Skin of body (tissue), 2 donors: ENCODE measurements around the gene MYH7. TPM values are rescaled to one million over a fixed set of nuclear protein-coding genes. Genes with fewer than 3 reads are reported as not detected.
"Not testable (repeated sequence)": the region's sequence is repeated elsewhere in the genome, so short reads cannot be mapped to it uniquely, and the experiment has no call there.

Experiments
- DNase-seq: peaks from one replicate; lab custom pipeline; 2025; lab: John Stamatoyannopoulos, UW
- total RNA-seq: library from RNA; depleted of rRNA; stranded (reverse); fragments of >200 nt; gene quantifications from one replicate; pipeline ENCODE4 v1.2.3, GENCODE V29; 2014

Gene MYH7
- total RNA-seq, 1 donor from 2014 or later, result 84.4 TPM

GRCh38 chr14:23431486-23431885 is 4.0 kb downstream of the MYH7 start:
- no peak for DNase-seq

GRCh38 chr14:23430723-23431085 is 4.8 kb downstream of the MYH7 start:
- DNase-seq, result no peak

GRCh38 chr14:23430016-23430722 is 5.3 kb downstream of the MYH7 start:
- no peak for DNase-seq

GRCh38 chr14:23428686-23429495 is 6.6 kb downstream of the MYH7 start:
- no peak for DNase-seq

GRCh38 chr14:23425798-23426197 is 9.7 kb downstream of the MYH7 start:
- DNase-seq, result not testable (repeated sequence)

- DNase-seq, result no peak
Observed at GRCh38 chr14:23425169-23425568, 10.3 kb downstream of the MYH7 start.

- DNase-seq, result no peak
Observed at GRCh38 chr14:23423657-23424056, 11.8 kb downstream of the MYH7 start.

- DNase-seq, result no peak
Observed at GRCh38 chr14:23421594-23421993, 13.9 kb downstream of the MYH7 start.

- DNase-seq, result not testable (repeated sequence)
Observed at GRCh38 chr14:23419646-23420045, 15.8 kb downstream of the MYH7 start.

- no peak for DNase-seq
Observed at GRCh38 chr14:23418021-23418420, 17.4 kb downstream of the MYH7 start.

- not testable (repeated sequence) for DNase-seq
Observed at GRCh38 chr14:23417269-23417668, 18.2 kb downstream of the MYH7 start.

- no peak for DNase-seq
Observed at GRCh38 chr14:23416801-23417200, 18.7 kb downstream of the MYH7 start.

- no peak for DNase-seq
Observed at GRCh38 chr14:23415821-23416778, 19.4 kb downstream of the MYH7 start.

GRCh38 chr14:23414906-23415820 is 20.3 kb downstream of the MYH7 start:
- no peak for DNase-seq

GRCh38 chr14:23414254-23414653 is 21.2 kb downstream of the MYH7 start:
- DNase-seq, result no peak

- no peak for DNase-seq
Observed at GRCh38 chr14:23413681-23414080, 21.8 kb downstream of the MYH7 start.

- no peak for DNase-seq
Observed at GRCh38 chr14:23411563-23412525, 23.6 kb downstream of the MYH7 start.

- DNase-seq, result no peak
Observed at GRCh38 chr14:23409966-23410635, 25.4 kb downstream of the MYH7 start.

- DNase-seq, result no peak
Observed at GRCh38 chr14:23409475-23409874, 26.0 kb downstream of the MYH7 start.
